ENCODE results near the gene FRS3. TPM values are rescaled to one million over a fixed set of nuclear protein-coding genes. Genes with fewer than 3 reads are reported as not detected.

Gene FRS3
- total RNA-seq, 1 donor from 2014 or later: 3.1 TPM

DNA sequence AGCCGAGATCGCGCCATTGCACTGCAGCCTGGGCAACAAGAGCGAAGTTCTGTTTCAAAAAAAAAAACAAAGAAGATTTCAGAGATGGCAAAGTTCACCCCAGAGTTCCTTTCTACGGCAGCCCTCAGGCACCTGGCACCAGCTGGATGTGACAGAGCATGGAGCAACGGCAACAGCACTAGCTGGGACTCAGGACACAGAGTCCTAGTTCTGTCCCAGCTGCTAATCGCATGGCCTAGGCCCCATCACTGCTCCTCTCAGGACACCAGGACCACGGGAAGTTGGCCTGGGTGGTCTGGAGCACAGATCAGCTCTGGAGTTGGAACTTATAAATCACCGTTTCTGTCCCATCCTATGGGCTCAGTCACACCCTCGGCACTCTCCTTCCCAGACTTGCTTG lies 33.6 kb downstream of the FRS3 start:
- no peak overlapping the region for H3K4me2 ChIP-seq (ENCODE audit: low read length)
- FAIRE-seq (no peak), DNase-seq (ENCODE audit: low read depth) (no peak)
- no peak overlapping the region for H3K27ac ChIP-seq (ENCODE audit: low read depth, low read length)
- Mint-ChIP-seq H3K36me3 (ENCODE audit: low read depth, unreplicated experiment) (no peaks in the 10 kb centered on the region), H3K9me3 (ENCODE audit: unreplicated experiment) (peaks cover 6% of the 10 kb centered on the region), H3K27ac (ENCODE audit: unreplicated experiment) (no peak overlapping the region), H3K4me1 (ENCODE audit: low read depth, unreplicated experiment) (peaks cover 3% of the 10 kb centered on the region), H3K4me3 (ENCODE audit: unreplicated experiment) (no peak overlapping the region), H3K27me3 (ENCODE audit: low read depth, unreplicated experiment) (peaks cover 32% of the 10 kb centered on the region)
- TF ChIP-seq EZH2 (IDR thresholded peaks at IDR 0.05; ENCODE audit: insufficient read depth, low read length): no peak
- TF ChIP-seq, protein P1, sequence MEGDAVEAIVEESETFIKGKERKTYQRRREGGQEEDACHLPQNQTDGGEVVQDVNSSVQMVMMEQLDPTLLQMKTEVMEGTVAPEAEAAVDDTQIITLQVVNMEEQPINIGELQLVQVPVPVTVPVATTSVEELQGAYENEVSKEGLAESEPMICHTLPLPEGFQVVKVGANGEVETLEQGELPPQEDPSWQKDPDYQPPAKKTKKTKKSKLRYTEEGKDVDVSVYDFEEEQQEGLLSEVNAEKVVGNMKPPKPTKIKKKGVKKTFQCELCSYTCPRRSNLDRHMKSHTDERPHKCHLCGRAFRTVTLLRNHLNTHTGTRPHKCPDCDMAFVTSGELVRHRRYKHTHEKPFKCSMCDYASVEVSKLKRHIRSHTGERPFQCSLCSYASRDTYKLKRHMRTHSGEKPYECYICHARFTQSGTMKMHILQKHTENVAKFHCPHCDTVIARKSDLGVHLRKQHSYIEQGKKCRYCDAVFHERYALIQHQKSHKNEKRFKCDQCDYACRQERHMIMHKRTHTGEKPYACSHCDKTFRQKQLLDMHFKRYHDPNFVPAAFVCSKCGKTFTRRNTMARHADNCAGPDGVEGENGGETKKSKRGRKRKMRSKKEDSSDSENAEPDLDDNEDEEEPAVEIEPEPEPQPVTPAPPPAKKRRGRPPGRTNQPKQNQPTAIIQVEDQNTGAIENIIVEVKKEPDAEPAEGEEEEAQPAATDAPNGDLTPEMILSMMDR (IDR thresholded peaks at IDR 0.05; ENCODE audit: insufficient read depth, low read depth, low read length): no peak
- no peaks in the 10 kb centered on the region for H3K79me2 ChIP-seq (ENCODE audit: insufficient read depth, low read length)
- H3K4me1 ChIP-seq (ENCODE audit: insufficient read depth, low read length): no peaks in the 10 kb centered on the region
- H3K27me3 ChIP-seq (ENCODE audit: insufficient read depth, low read length): peaks cover 6% of the 10 kb centered on the region
- no peak overlapping the region for H3K4me3 ChIP-seq (ENCODE audit: insufficient read depth, low read depth, low read length)
- H4K20me1 ChIP-seq (ENCODE audit: insufficient read depth, low read length): no peaks in the 10 kb centered on the region
- H3K9me3 ChIP-seq (ENCODE audit: insufficient read depth, low read depth, low read length): no peaks in the 10 kb centered on the region
- no peak overlapping the region for H3K9ac ChIP-seq (ENCODE audit: low read length)
- no peaks in the 10 kb centered on the region for H3K36me3 ChIP-seq (ENCODE audit: insufficient read depth, low read length)
- H2AFZ ChIP-seq (ENCODE audit: low read depth, low read length): no peak overlapping the region

DNA sequence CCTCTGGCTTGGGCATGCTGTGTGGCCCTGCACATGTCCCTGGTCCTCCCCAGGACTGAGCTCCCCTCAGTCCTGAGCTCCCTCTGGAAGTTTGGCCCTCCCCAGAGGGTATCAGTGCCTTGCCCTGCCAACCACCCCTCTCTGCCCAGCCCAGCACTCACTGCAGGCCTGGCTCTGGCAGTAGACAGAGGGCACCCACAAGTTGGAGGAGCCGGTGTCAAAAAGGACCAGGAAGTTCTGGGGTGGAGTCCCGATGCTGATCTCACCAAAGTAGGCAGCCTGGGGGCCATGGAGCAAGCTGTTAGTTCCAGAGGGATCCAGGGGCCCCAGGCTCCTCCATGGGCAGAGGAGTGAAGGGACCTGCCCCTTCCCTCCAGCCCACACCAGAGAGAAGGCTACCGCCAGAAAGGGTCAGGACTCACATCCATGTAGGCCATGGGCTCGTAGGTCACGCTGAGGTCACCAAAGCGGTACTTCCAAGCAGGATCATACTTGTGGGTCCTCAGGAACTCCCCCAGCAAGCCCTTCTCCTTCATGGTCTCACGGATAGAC lies 35.4 kb downstream of the FRS3 start:
- Histone ChIP-seq H3K27ac (ENCODE audit: low read depth, low read length) (no peak overlapping the region), H3K36me3 (ENCODE audit: insufficient read depth, low read length) (no peaks in the 10 kb centered on the region), H3K4me3 (ENCODE audit: insufficient read depth, low read depth, low read length) (no peak overlapping the region), H3K9me3 (ENCODE audit: insufficient read depth, low read depth, low read length) (no peaks in the 10 kb centered on the region), H3K9ac (ENCODE audit: low read length) (no peak overlapping the region), H3K27me3 (ENCODE audit: insufficient read depth, low read length) (peaks cover 2% of the 10 kb centered on the region), H3K4me2 (ENCODE audit: low read length) (no peak overlapping the region), H3K79me2 (ENCODE audit: insufficient read depth, low read length) (no peaks in the 10 kb centered on the region), H4K20me1 (ENCODE audit: insufficient read depth, low read length) (no peaks in the 10 kb centered on the region), H2AFZ (ENCODE audit: low read depth, low read length) (no peak overlapping the region), H3K4me1 (ENCODE audit: insufficient read depth, low read length) (no peaks in the 10 kb centered on the region)
- no peaks in the 10 kb centered on the region for H3K36me3 Mint-ChIP-seq (ENCODE audit: low read depth, unreplicated experiment)
- peaks cover 6% of the 10 kb centered on the region for H3K9me3 Mint-ChIP-seq (ENCODE audit: unreplicated experiment)
- H3K4me3 Mint-ChIP-seq (ENCODE audit: unreplicated experiment): no peak overlapping the region
- DNase-seq (ENCODE audit: low read depth) (no peak), FAIRE-seq (no peak)
- H3K4me1 Mint-ChIP-seq (ENCODE audit: low read depth, unreplicated experiment): peaks cover 3% of the 10 kb centered on the region
- H3K27me3 Mint-ChIP-seq (ENCODE audit: low read depth, unreplicated experiment): peaks cover 23% of the 10 kb centered on the region
- TF ChIP-seq EZH2 (IDR thresholded peaks at IDR 0.05; ENCODE audit: insufficient read depth, low read length): no peak
- TF ChIP-seq, protein P1 (IDR thresholded peaks at IDR 0.05; ENCODE audit: insufficient read depth, low read depth, low read length): no peak
- no peak overlapping the region for H3K27ac Mint-ChIP-seq (ENCODE audit: unreplicated experiment)

DNA sequence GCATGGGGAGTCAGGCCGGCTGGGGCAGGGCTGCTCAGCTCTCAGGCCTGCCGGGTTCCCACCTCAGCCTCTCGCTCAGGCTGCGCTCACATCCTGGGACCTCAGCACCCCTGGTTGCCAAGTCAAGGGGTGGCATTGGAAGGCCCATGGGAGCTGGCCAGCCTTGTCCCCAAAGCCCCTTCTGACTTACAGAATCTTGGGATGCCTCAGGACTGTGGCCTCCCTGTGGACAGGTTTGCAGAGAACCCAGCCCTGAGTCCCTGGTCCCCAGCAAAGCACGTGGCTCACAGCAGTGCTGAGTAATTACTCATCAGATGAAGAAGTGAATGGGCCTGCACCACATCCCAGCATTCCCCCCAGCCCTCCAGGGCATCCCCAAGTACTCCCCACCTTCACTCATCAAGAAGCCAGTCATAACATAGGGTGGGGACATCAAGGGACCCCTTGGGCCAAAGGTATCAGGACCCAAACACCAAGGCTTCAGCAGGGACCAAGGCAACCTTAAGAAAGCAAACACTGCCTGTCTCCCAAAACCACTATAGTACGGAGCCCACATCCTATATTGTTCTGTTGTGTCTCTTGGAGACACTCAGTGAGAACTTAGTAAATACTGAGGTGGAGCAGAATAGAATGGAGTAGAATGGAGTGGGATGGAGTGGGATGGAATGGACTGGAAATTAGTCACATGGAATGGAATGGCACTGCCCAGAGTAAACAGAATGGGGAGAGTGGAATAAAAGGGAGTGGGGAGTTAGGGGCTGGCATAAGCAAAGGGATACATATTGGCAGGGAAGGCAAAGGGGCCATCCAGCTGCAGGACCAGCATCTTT lies 36.1 kb downstream of the FRS3 start:
- no peaks in the 10 kb centered on the region for H4K20me1 ChIP-seq (ENCODE audit: insufficient read depth, low read length)
- DNase-seq (ENCODE audit: low read depth) (no peak), FAIRE-seq (no peak)
- no peak overlapping the region for H3K4me3 ChIP-seq (ENCODE audit: insufficient read depth, low read depth, low read length)
- Mint-ChIP-seq H3K27ac (ENCODE audit: unreplicated experiment) (no peak overlapping the region), H3K9me3 (ENCODE audit: unreplicated experiment) (peaks cover 6% of the 10 kb centered on the region), H3K4me1 (ENCODE audit: low read depth, unreplicated experiment) (peaks cover 7% of the 10 kb centered on the region), H3K27me3 (ENCODE audit: low read depth, unreplicated experiment) (peaks cover 22% of the 10 kb centered on the region), H3K4me3 (ENCODE audit: unreplicated experiment) (no peak overlapping the region), H3K36me3 (ENCODE audit: low read depth, unreplicated experiment) (no peaks in the 10 kb centered on the region)
- H3K36me3 ChIP-seq (ENCODE audit: insufficient read depth, low read length): no peaks in the 10 kb centered on the region
- peaks cover 2% of the 10 kb centered on the region for H3K27me3 ChIP-seq (ENCODE audit: insufficient read depth, low read length)
- H3K79me2 ChIP-seq (ENCODE audit: insufficient read depth, low read length): no peaks in the 10 kb centered on the region
- no peak overlapping the region for H3K27ac ChIP-seq (ENCODE audit: low read depth, low read length)
- peaks cover 3% of the 10 kb centered on the region for H3K4me1 ChIP-seq (ENCODE audit: insufficient read depth, low read length)
- TF ChIP-seq, protein P1 (IDR thresholded peaks at IDR 0.05; ENCODE audit: insufficient read depth, low read depth, low read length): no peak
- no peak for TF ChIP-seq EZH2 (IDR thresholded peaks at IDR 0.05; ENCODE audit: insufficient read depth, low read length)
- no peak overlapping the region for H3K9ac ChIP-seq (ENCODE audit: low read length)
- no peaks in the 10 kb centered on the region for H3K9me3 ChIP-seq (ENCODE audit: insufficient read depth, low read depth, low read length)
- H3K4me2 ChIP-seq (ENCODE audit: low read length): no peak overlapping the region
- H2AFZ ChIP-seq (ENCODE audit: low read depth, low read length): no peak overlapping the region
